Gastrocnemius medialis (tissue), 4 donors: Measurements from ENCODE around the gene RNF148. TPM values are rescaled to one million over a fixed set of nuclear protein-coding genes. Genes with fewer than 3 reads are reported as not detected.

ENCODE experiments used
- ATAC-seq, 2 donors: fragments of 150-250 bp; one replicate each; pipeline ENCODE4 v1.9.1; 2016
- DNase-seq, 2 donors: peaks; one replicate each; pipeline ENCODE4 v3.0.0-alpha.2; 2019
- H3K27ac ChIP-seq, 4 donors: fragments of 200-600 bp; sonication (generic); 1 replicate in 1 of 4; 2 replicates in 3 of 4; pipeline ENCODE4 v1.5.1; 2016 to 2018; ENCODE audit warnings: mild to moderate bottlenecking in 2 of 4, moderate library complexity in 1 of 4
- H3K27me3 ChIP-seq, 3 donors: fragments of 200-600 bp; sonication (generic) in 2 of 3; 1 replicate in 1 of 3; 2 replicates in 2 of 3; pipeline versions ENCODE4 v1.5.1 to v1.6.0; 2016 to 2019; ENCODE audit warnings: mild to moderate bottlenecking in 1 of 3, moderate library complexity in 1 of 3
- H3K36me3 ChIP-seq, 2 donors: fragments of 200-600 bp; sonication (generic) in 1 of 2; one replicate each; pipeline ENCODE4 v1.5.1; 2017 to 2018
- H3K4me1 ChIP-seq, 2 donors: fragments of 200-600 bp; sonication (generic) in 1 of 2; one replicate each; pipeline ENCODE4 v1.5.1; 2016 to 2017; ENCODE audit warnings: mild to moderate bottlenecking in 2 of 2
- H3K4me3 ChIP-seq, 4 donors: fragments of 200-600 bp; sonication (generic) in 3 of 4; 1 replicate in 1 of 4; 2 replicates in 3 of 4; pipeline ENCODE4 v1.5.1; 2016 to 2019; ENCODE audit warnings: mild to moderate bottlenecking in 2 of 4
- H3K9me3 ChIP-seq, 3 donors: fragments of 200-600 bp; sonication (generic) in 2 of 3; 1 replicate in 1 of 3; 2 replicates in 2 of 3; pipeline ENCODE4 v1.5.1; 2016 to 2019
- CTCF ChIP-seq, 5 experiments: fragments of 450-650 bp in 3 of 5; fragments of 200-600 bp in 2 of 5; sonication (generic) in 2 of 5; IDR thresholded peaks in 4 of 5; conservative IDR thresholded peaks in 1 of 5; 1 replicate in 4 of 5; 2 replicates in 1 of 5; pipeline ENCODE4 v1.5.1; 2016 to 2019; ENCODE audit warnings: antibody characterized with exemption in 5 of 5, mild to moderate bottlenecking in 3 of 5, moderate library complexity in 3 of 5
- POLR2A ChIP-seq, 2 donors: fragments of 450-650 bp; IDR thresholded peaks; one replicate each; pipeline ENCODE4 v1.6.1; 2017; ENCODE audit warnings: antibody characterized with exemption in 2 of 2, mild to moderate bottlenecking in 2 of 2, moderate library complexity in 2 of 2
- in situ Hi-C, 4 donors: fragments of 200-750 bp; cut with MboI; loops; one replicate each; pipeline versions ENCODE4 v1.15.0 to v1.8.0; 2017; ENCODE audit warnings: low sequenced_read_pairs in 4 of 4
- intact Hi-C: fragments of 100-400 bp; cut with DNase I; formaldehyde crosslinking; loops from one replicate; pipeline ENCODE4 v1.15.1; 2023; ENCODE audit warnings: low total_unique reads
- total RNA-seq, 4 donors: library from RNA; depleted of rRNA; stranded (reverse); fragments of >200 nt; gene quantifications; one replicate each; pipeline versions ENCODE4 v1.1.0 to v1.2.3, GENCODE V29; 2016

The RNF148 gene
- total RNA-seq, 4 donors from 2014 or later, result 0.27 to 0.46 TPM; not detected in 2

GRCh38 chr7:122672536-122672935, 30.2 kb downstream of the RNF148 start:
- intact Hi-C loops, result no loop called here
- Histone ChIP-seq H3K27me3 (no peaks in the 10 kb centered on the region), H3K4me3 (no peak overlapping the region), H3K4me1 (no peaks in the 10 kb centered on the region), H3K36me3 (no peaks in the 10 kb centered on the region), H3K9me3 (no peaks in the 10 kb centered on the region), H3K27ac (no peak overlapping the region)
- DNase-seq (no peak), ATAC-seq (no peak)
- TF ChIP-seq CTCF (IDR thresholded peaks at IDR 0.05 in 4 of 5, conservative IDR thresholded peaks at IDR 0.05 in 1 of 5), result no peak
- no peak for TF ChIP-seq POLR2A (IDR thresholded peaks at IDR 0.05)
- in situ Hi-C loops, result no loop called here

- no peak overlapping the region for H3K27ac ChIP-seq
- no peaks in the 10 kb centered on the region for H3K36me3 ChIP-seq
- DNase-seq (no peak), ATAC-seq (no peak)
- H3K4me3 ChIP-seq, result no peak overlapping the region
- no peaks in the 10 kb centered on the region for H3K9me3 ChIP-seq
- TF ChIP-seq POLR2A (IDR thresholded peaks at IDR 0.05), result no peak
- in situ Hi-C loops, result no loop called here
- intact Hi-C loops, result no loop called here
- no peaks in the 10 kb centered on the region for H3K4me1 ChIP-seq
- H3K27me3 ChIP-seq, result no peaks in the 10 kb centered on the region
These were observed 39.0 kb downstream of the RNF148 start for GRCh38 chr7:122663733-122664132.

- TF ChIP-seq POLR2A (IDR thresholded peaks at IDR 0.05) (no peak), CTCF (IDR thresholded peaks at IDR 0.05 in 4 of 5, conservative IDR thresholded peaks at IDR 0.05 in 1 of 5) (no peak)
- Histone ChIP-seq H3K9me3 (no peaks in the 10 kb centered on the region), H3K27me3 (no peaks in the 10 kb centered on the region), H3K4me3 (no peak overlapping the region), H3K4me1 (no peaks in the 10 kb centered on the region), H3K36me3 (no peaks in the 10 kb centered on the region), H3K27ac (no peak overlapping the region)
- in situ Hi-C loops (no loop called here), intact Hi-C loops (no loop called here)
- DNase-seq (no peak), ATAC-seq (no peak)
These were observed 43.9 kb downstream of the RNF148 start for GRCh38 chr7:122658856-122659255.

- Histone ChIP-seq H3K36me3 (no peaks in the 10 kb centered on the region), H3K27ac (no peak overlapping the region), H3K9me3 (no peaks in the 10 kb centered on the region), H3K4me3 (no peak overlapping the region), H3K4me1 (no peaks in the 10 kb centered on the region), H3K27me3 (no peaks in the 10 kb centered on the region)
- TF ChIP-seq POLR2A (IDR thresholded peaks at IDR 0.05), result no peak
- no peak for TF ChIP-seq CTCF (IDR thresholded peaks at IDR 0.05 in 4 of 5, conservative IDR thresholded peaks at IDR 0.05 in 1 of 5)
- intact Hi-C loops, result no loop called here
- in situ Hi-C loops, result no loop called here
- ATAC-seq (no peak), DNase-seq (no peak)
These were observed 49.0 kb downstream of the RNF148 start for GRCh38 chr7:122653685-122654084.

- Histone ChIP-seq H3K9me3 (no peaks in the 10 kb centered on the region), H3K27me3 (no peaks in the 10 kb centered on the region), H3K4me1 (no peaks in the 10 kb centered on the region), H3K36me3 (no peaks in the 10 kb centered on the region), H3K4me3 (no peak overlapping the region), H3K27ac (no peak overlapping the region)
- DNase-seq (no peak), ATAC-seq (no peak)
- in situ Hi-C loops, result no loop called here
- intact Hi-C loops, result no loop called here
- TF ChIP-seq CTCF (IDR thresholded peaks at IDR 0.05 in 4 of 5, conservative IDR thresholded peaks at IDR 0.05 in 1 of 5) (no peak), POLR2A (IDR thresholded peaks at IDR 0.05) (no peak)
These were observed 49.8 kb downstream of the RNF148 start for GRCh38 chr7:122652876-122653275.

Other genes starting within 250 kb of the RNF148 start
- gene RNF133, start 3.8 kb downstream of the RNF148 start, total RNA-seq, result not detected
- 1 to 10 TPM; 2.1 to 3.7 (median 2.8) TPM for gene CADPS2, start 183.5 kb upstream of the RNF148 start, total RNA-seq